Fibroblast of lung (primary cell): ENCODE measurements around the gene MAMLD1.

ENCODE experiments used
- CTCF ChIP-seq, 2 donors: IDR thresholded peaks in 1 of 2; conservative IDR thresholded peaks in 1 of 2; 1 replicate in 1 of 2; 2 replicates in 1 of 2; pipeline ENCODE4 v1.5.1; 2011 to 2012; ENCODE audit warnings: low read length in 2 of 2, control low read depth in 1 of 2, inconsistent platforms in 1 of 2, low read depth in 1 of 2, mild to moderate bottlenecking in 1 of 2
- EZH2 ChIP-seq: IDR thresholded peaks from 2 replicates; pipeline ENCODE4 v1.5.1; 2012; ENCODE audit warnings: low read length, control low read depth, mild to moderate bottlenecking; ENCODE audit errors: missing control alignments

- TF ChIP-seq CTCF (conservative IDR thresholded peaks at IDR 0.05 in 1 of 2, IDR thresholded peaks at IDR 0.05 in 1 of 2; ENCODE audit: low read depth in 1 of 2, low read length in 2 of 2) (no peak), EZH2 (no peak)
Observed at GRCh38 chrX:150542846-150543229, 179.7 kb downstream of the MAMLD1 start.
